Stimulated activated CD8-positive, alpha-beta memory T cell treated with anti-CD3 and anti-CD28 coated beads, Interleukin-2, amount 100 ng/mL, for 48 hours (primary cell): ENCODE measurements around the gene DOLPP1.
"Not testable (repeated sequence)": the region's sequence is repeated elsewhere in the genome, so short reads cannot be mapped to it uniquely, and the experiment has no call there.

ENCODE experiments used
- DNase-seq, 2 donors: peaks; one replicate each; pipeline ENCODE4 v3.0.0-alpha.2; 2020; ENCODE audit warnings: low read depth in 2 of 2

The DOLPP1 gene

GRCh38 chr9:129080601-129081387 is at the start of gene DOLPP1:
TSS of gene DOLPP1 (plus strand) at chr9:129081111. CDS start at chr9:129081132, 21 bp downstream.
- peak; percentile 98 for DNase-seq

- no peak for DNase-seq
Observed at GRCh38 chr9:129031514-129031913, 49.4 kb upstream of the DOLPP1 start.

GRCh38 chr9:129032541-129033159 is 48.3 kb upstream of the DOLPP1 start:
- DNase-seq: no peak

- DNase-seq: no peak
Observed at GRCh38 chr9:129033216-129033615, 47.7 kb upstream of the DOLPP1 start.

- DNase-seq: not testable (repeated sequence)
Observed at GRCh38 chr9:129035838-129036237, 45.1 kb upstream of the DOLPP1 start.

GRCh38 chr9:129036241-129036922 is 44.5 kb upstream of the DOLPP1 start, which contains the start of gene MIGA2:
TSS of gene MIGA2 (plus strand) at chr9:129036626. CDS start at chr9:129040595, 3,969 bp downstream.
- DNase-seq: peak; percentile 86 to 90

- no peak for DNase-seq
Observed at GRCh38 chr9:129036923-129037766, 43.8 kb upstream of the DOLPP1 start.

GRCh38 chr9:129037767-129038098 is 43.2 kb upstream of the DOLPP1 start:
- DNase-seq: no peak

- DNase-seq: no peak
Observed at GRCh38 chr9:129038109-129038852, 42.6 kb upstream of the DOLPP1 start.

- no peak for DNase-seq
Observed at GRCh38 chr9:129040113-129040643, 40.7 kb upstream of the DOLPP1 start.

- DNase-seq: no peak
Observed at GRCh38 chr9:129042016-129042415, 38.9 kb upstream of the DOLPP1 start.

- no peak for DNase-seq
Observed at GRCh38 chr9:129052592-129052991, 28.3 kb upstream of the DOLPP1 start.

- no peak for DNase-seq
Observed at GRCh38 chr9:129053020-129053419, 27.9 kb upstream of the DOLPP1 start.

GRCh38 chr9:129054163-129054851 is 26.6 kb upstream of the DOLPP1 start:
- DNase-seq: no peak

- no peak for DNase-seq
Observed at GRCh38 chr9:129058965-129059795, 21.7 kb upstream of the DOLPP1 start.

- no peak for DNase-seq
Observed at GRCh38 chr9:129059796-129060785, 20.8 kb upstream of the DOLPP1 start.

- DNase-seq: no peak
Observed at GRCh38 chr9:129060991-129061390, 19.9 kb upstream of the DOLPP1 start.

- no peak for DNase-seq
Observed at GRCh38 chr9:129063061-129063460, 17.9 kb upstream of the DOLPP1 start.
